ENCODE results near the gene ASCC3. TPM values are rescaled to one million over a fixed set of nuclear protein-coding genes. Genes with fewer than 3 reads are reported as not detected.

The ASCC3 gene
- total and polyA plus RNA-seq, 3 donors from 2014 or later: 16.1 to 29.3 (median 29.0) TPM

DNA sequence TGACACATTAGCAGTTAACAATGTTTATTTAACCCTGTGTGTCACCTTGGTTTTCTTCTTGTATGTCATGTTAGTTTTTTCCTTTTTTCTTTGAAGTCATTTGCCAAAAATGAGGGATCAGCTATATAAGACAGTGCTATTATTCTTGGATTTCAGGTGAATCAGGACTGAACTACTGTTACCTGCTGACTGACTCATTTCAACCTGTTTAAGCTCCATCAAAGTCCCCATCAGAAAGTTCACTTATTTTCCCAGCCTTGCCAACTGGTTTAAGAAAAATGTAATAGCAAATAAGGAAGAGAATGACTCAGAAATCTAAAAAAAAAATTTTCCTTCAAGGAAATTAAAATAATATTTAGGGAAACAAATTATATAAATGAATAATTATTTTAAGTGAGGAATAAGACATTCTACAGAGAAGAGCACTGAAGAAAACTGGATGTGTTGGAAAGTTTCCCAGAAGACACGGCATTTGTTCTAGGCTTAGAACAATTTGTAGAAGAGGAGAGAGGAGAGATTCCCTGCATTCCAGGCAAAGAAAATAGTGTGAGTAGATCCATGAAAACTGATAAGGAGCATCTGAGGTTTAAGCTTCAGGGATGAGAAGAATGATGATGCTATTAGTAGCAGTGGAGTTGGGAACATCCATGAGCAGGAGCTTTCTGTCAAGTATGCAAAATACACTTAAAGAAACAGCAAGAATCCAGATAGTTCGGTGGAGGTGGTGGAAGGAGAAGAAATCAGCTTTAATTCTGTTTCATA lies 331.5 kb downstream of the ASCC3 start:
- Histone ChIP-seq H3K27me3 (no peaks in the 10 kb centered on the region), H3K4me1 (no peaks in the 10 kb centered on the region), H3K9me3 (no peaks in the 10 kb centered on the region), H3K36me3 (ENCODE audit: low read depth, missing control alignments) (no peaks in the 10 kb centered on the region), H3K4me3 (no peak overlapping the region), H3K27ac (no peak overlapping the region)
- no peak for DNase-seq
- whole genome bisulfite sequencing, 2 donors: 63 to 65% methylated on average over 2 of the region's 2 CpGs
- intact Hi-C loops (cut with DNase I; ENCODE audit: low total_unique reads): no loop called here
- TF ChIP-seq, protein P1, sequence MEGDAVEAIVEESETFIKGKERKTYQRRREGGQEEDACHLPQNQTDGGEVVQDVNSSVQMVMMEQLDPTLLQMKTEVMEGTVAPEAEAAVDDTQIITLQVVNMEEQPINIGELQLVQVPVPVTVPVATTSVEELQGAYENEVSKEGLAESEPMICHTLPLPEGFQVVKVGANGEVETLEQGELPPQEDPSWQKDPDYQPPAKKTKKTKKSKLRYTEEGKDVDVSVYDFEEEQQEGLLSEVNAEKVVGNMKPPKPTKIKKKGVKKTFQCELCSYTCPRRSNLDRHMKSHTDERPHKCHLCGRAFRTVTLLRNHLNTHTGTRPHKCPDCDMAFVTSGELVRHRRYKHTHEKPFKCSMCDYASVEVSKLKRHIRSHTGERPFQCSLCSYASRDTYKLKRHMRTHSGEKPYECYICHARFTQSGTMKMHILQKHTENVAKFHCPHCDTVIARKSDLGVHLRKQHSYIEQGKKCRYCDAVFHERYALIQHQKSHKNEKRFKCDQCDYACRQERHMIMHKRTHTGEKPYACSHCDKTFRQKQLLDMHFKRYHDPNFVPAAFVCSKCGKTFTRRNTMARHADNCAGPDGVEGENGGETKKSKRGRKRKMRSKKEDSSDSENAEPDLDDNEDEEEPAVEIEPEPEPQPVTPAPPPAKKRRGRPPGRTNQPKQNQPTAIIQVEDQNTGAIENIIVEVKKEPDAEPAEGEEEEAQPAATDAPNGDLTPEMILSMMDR (IDR thresholded peaks at IDR 0.05): no peak
- TF ChIP-seq POLR2A (IDR thresholded peaks at IDR 0.05): no peak

DNA sequence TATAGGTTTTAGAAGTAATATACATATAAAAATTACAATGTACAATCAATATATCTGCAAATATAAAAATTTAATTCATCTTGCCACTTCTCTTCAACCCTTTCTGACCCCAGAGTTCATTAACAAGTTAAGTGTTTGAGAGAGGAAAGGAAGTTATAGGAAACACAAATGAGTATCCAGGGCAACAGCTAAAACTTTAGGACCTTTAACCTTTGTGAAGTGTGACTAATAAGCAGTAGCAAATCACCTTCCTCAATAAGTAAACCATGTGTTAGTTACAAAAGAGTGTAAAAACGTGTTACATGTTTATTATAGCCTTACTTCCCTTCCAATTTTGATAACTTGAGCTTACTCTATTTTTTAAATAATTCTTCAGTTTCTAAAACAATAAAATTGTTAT lies 343.0 kb downstream of the ASCC3 start:
- H3K36me3 ChIP-seq (ENCODE audit: low read depth, missing control alignments): no peaks in the 10 kb centered on the region
- intact Hi-C loops (cut with DNase I; ENCODE audit: low total_unique reads): no loop called here
- H3K4me3 ChIP-seq: no peak overlapping the region
- H3K27me3 ChIP-seq: no peaks in the 10 kb centered on the region
- no peaks in the 10 kb centered on the region for H3K9me3 ChIP-seq
- TF ChIP-seq, protein P1 (IDR thresholded peaks at IDR 0.05): no peak
- no peak for TF ChIP-seq POLR2A (IDR thresholded peaks at IDR 0.05)
- DNase-seq: no peak
- no peaks in the 10 kb centered on the region for H3K4me1 ChIP-seq
- no peak overlapping the region for H3K27ac ChIP-seq
- WGBS, 2 donors: 45 to 49% methylated on average over 1 of the region's 1 CpG

DNA sequence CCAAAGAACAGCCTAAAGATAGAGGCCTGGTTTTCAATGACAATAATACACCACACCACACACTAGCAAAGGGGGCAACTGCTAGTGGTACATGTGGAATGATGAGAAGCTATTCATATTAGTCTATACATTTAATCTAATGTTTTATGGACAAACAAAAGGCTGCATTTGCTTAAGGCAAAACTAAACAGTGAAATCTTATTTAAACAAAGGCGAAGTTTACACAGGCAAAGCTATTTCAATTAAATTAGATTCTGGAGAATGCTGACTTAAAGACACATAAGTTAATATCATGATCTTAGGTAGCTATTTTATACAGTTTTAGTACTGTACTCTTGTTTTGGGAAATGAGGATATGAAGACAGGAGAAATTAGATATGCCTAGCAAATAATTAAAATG lies 362.5 kb downstream of the ASCC3 start:
- Histone ChIP-seq H3K36me3 (ENCODE audit: low read depth, missing control alignments) (no peaks in the 10 kb centered on the region), H3K27me3 (no peaks in the 10 kb centered on the region), H3K9me3 (no peaks in the 10 kb centered on the region), H3K4me1 (no peaks in the 10 kb centered on the region), H3K4me3 (no peak overlapping the region), H3K27ac (no peak overlapping the region)
- WGBS, 2 donors: 90 to 93% methylated on average over 1 of the region's 1 CpG
- TF ChIP-seq POLR2A (IDR thresholded peaks at IDR 0.05): no peak
- TF ChIP-seq, protein P1 (IDR thresholded peaks at IDR 0.05): no peak
- intact Hi-C loops (cut with DNase I; ENCODE audit: low total_unique reads): no loop called here
- no peak for DNase-seq

DNA sequence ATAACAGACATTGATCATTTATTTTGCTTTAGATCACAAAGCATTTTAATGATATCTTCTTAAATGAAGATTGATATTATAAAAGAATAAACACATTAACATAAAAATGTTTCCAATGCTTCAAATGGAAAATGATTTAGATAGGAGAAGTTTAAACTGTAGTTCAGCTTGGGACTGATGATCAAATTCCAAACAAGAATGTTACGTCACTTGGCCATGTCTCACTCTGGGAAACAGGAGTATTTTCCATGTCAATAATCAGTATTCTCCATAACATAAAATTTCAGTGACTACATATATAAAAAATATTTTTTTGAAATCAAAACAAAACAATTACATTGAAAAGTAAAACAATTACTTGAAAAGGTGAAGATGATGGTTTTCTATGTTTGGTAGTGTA lies 363.5 kb downstream of the ASCC3 start:
- H3K9me3 ChIP-seq: no peaks in the 10 kb centered on the region
- no peak overlapping the region for H3K27ac ChIP-seq
- no peaks in the 10 kb centered on the region for H3K36me3 ChIP-seq (ENCODE audit: low read depth, missing control alignments)
- intact Hi-C loops (cut with DNase I; ENCODE audit: low total_unique reads): no loop called here
- H3K27me3 ChIP-seq: no peaks in the 10 kb centered on the region
- H3K4me3 ChIP-seq: no peak overlapping the region
- no peak for DNase-seq
- WGBS, 2 donors: 91 to 98% methylated on average over 1 of the region's 1 CpG
- TF ChIP-seq POLR2A (IDR thresholded peaks at IDR 0.05): no peak
- TF ChIP-seq, protein P1 (IDR thresholded peaks at IDR 0.05): no peak
- H3K4me1 ChIP-seq: no peaks in the 10 kb centered on the region

DNA sequence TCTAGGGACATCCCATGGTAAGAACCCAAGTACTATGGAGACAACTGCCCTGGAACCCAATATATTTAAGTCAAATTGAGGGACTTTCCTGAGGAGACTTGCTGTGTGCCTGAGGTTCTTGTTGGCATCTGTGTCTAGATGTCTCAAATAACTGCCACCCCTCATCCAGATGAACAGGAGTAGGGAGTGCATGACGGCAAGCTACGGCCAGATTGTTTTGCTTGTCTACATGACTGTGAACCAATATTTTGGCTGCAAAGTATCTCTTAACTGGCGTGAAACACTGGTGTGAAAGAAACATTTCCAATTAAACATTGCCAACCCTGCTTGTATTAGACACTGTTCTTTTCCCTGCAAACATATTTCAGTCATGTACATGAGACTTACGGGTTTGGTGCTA lies 364.0 kb downstream of the ASCC3 start:
- Histone ChIP-seq H3K36me3 (ENCODE audit: low read depth, missing control alignments) (no peaks in the 10 kb centered on the region), H3K27ac (no peak overlapping the region), H3K27me3 (no peaks in the 10 kb centered on the region), H3K4me3 (no peak overlapping the region), H3K4me1 (no peaks in the 10 kb centered on the region), H3K9me3 (no peaks in the 10 kb centered on the region)
- DNase-seq: no peak
- TF ChIP-seq POLR2A (IDR thresholded peaks at IDR 0.05): no peak
- TF ChIP-seq, protein P1 (IDR thresholded peaks at IDR 0.05): no peak
- intact Hi-C loops (cut with DNase I; ENCODE audit: low total_unique reads): no loop called here
- WGBS, 2 donors: 96% methylated on average over 4 of the region's 4 CpGs

Measured in testis (tissue), 3 donors.